Hepatocyte (in vitro differentiated cells): ENCODE data around the gene CHRNA7. TPM values are rescaled to one million over a fixed set of nuclear protein-coding genes. Genes with fewer than 3 reads are reported as not detected.
"Not testable (repeated sequence)": the region's sequence is repeated elsewhere in the genome, so short reads cannot be mapped to it uniquely, and the experiment has no call there.

Experiments
- DNase-seq: peaks from one replicate; pipeline ENCODE4 v3.0.0-alpha.2; 2016; ENCODE audit warnings: low spot score
- H2AFZ ChIP-seq: fragments of 200-600 bp; sonication (generic); 2 replicates; pipeline ENCODE4 v1.6.0; 2016; ENCODE audit warnings: antibody characterized with exemption, mild to moderate bottlenecking
- H3K27ac ChIP-seq: fragments of 200-600 bp; sonication (generic); 2 replicates; pipeline ENCODE4 v1.5.1; 2016; ENCODE audit warnings: mild to moderate bottlenecking
- H3K27me3 ChIP-seq: fragments of 200-600 bp; sonication (generic); 2 replicates; pipeline ENCODE4 v1.6.1; 2016
- H3K36me3 ChIP-seq: fragments of 200-600 bp; sonication (generic); replicated peaks from 2 replicates; pipeline ENCODE4 v1.5.1; 2016; ENCODE audit warnings: low read depth; ENCODE audit not compliant: insufficient read depth
- H3K4me1 ChIP-seq: fragments of 200-600 bp; sonication (generic); 2 replicates; pipeline ENCODE4 v1.5.1; 2016; ENCODE audit warnings: mild to moderate bottlenecking, moderate library complexity; ENCODE audit not compliant: insufficient read depth
- H3K4me2 ChIP-seq: fragments of 200-600 bp; sonication (generic); 2 replicates; pipeline ENCODE4 v1.6.0; 2016
- H3K4me3 ChIP-seq: fragments of 200-600 bp; sonication (generic); 2 replicates; pipeline ENCODE4 v1.5.1; 2016; ENCODE audit warnings: mild to moderate bottlenecking
- H3K79me2 ChIP-seq: fragments of 200-600 bp; sonication (generic); 2 replicates; pipeline ENCODE4 v1.6.0; 2017; ENCODE audit warnings: mild to moderate bottlenecking
- H3K9me2 ChIP-seq: fragments of 200-600 bp; sonication (generic); replicated peaks from 2 replicates; pipeline ENCODE4 v1.6.0; 2017; ENCODE audit warnings: mild to moderate bottlenecking; ENCODE audit not compliant: insufficient read depth
- H3K9me3 ChIP-seq: fragments of 200-600 bp; sonication (generic); 2 replicates; pipeline ENCODE4 v1.5.1; 2016; ENCODE audit warnings: low read depth, mild to moderate bottlenecking
- H4K20me1 ChIP-seq: fragments of 200-600 bp; sonication (generic); 2 replicates; pipeline ENCODE4 v1.6.0; 2016; ENCODE audit warnings: mild to moderate bottlenecking; ENCODE audit not compliant: insufficient read depth, poor library complexity, severe bottlenecking
- WGBS: methylation state at CpG from one replicate; pipeline ENCODE4 v1.1.6; 2016; ENCODE audit warnings: low lambda C conversion rate; ENCODE audit errors: missing lambda C conversion rate; 5-methylcytosine and 5-hydroxymethylcytosine counted together
- polyA plus RNA-seq: library from polyadenylated mRNA; unstranded; fragments of >200 nt; fragmentation: Nextera tagmentation; extraction: Ambion mirVana; gene quantifications from 2 replicates; pipeline ENCODE4 v1.2.1, GENCODE V29; 2016
- total RNA-seq: library from RNA; depleted of rRNA; stranded (reverse); fragments of >200 nt; gene quantifications from 2 replicates; pipeline ENCODE4 v1.2.3, GENCODE V29; 2014

Gene CHRNA7
- total and polyA plus RNA-seq, 2 experiments from 2014 or later: 3.0 to 4.0 TPM

- not testable (repeated sequence) for H2AFZ ChIP-seq, H3K27ac ChIP-seq, H3K36me3 ChIP-seq, H3K79me2 ChIP-seq, H3K27me3 ChIP-seq, H3K4me3 ChIP-seq, DNase-seq, H4K20me1 ChIP-seq, H3K4me1 ChIP-seq, H3K9me2 ChIP-seq, H3K4me2 ChIP-seq, H3K9me3 ChIP-seq
- no CpG with 5 or more reads among the region's 7 CpGs for WGBS
Observed at GRCh38 chr15:32164065-32164464, 133.8 kb downstream of the CHRNA7 start.

- no CpG with 5 or more reads among the region's 1 CpG for WGBS
Observed at GRCh38 chr15:32164747-32165146, 134.4 kb downstream of the CHRNA7 start.

GRCh38 chr15:32165775-32166174 is 135.5 kb downstream of the CHRNA7 start:
- H3K79me2 ChIP-seq, H4K20me1 ChIP-seq, H3K9me3 ChIP-seq, H2AFZ ChIP-seq, H3K36me3 ChIP-seq, H3K9me2 ChIP-seq, DNase-seq, H3K4me2 ChIP-seq, H3K27me3 ChIP-seq, H3K4me3 ChIP-seq, H3K27ac ChIP-seq, H3K4me1 ChIP-seq: not testable (repeated sequence)
- WGBS: 63% methylated on average over 3 of the region's 5 CpGs

More at GRCh38 chr15:32164747-32165146, 134.4 kb downstream of the CHRNA7 start:
- not testable (repeated sequence) for H3K4me3 ChIP-seq, H3K36me3 ChIP-seq, H4K20me1 ChIP-seq, H3K9me2 ChIP-seq, H3K79me2 ChIP-seq, H3K4me1 ChIP-seq, H3K9me3 ChIP-seq, H2AFZ ChIP-seq, DNase-seq, H3K27me3 ChIP-seq, H3K4me2 ChIP-seq, H3K27ac ChIP-seq

- not testable (repeated sequence) for DNase-seq, H3K27me3 ChIP-seq, H3K4me1 ChIP-seq, H3K36me3 ChIP-seq, H3K4me3 ChIP-seq, H3K4me2 ChIP-seq, H3K79me2 ChIP-seq, H3K27ac ChIP-seq, H2AFZ ChIP-seq, H4K20me1 ChIP-seq, H3K9me2 ChIP-seq, H3K9me3 ChIP-seq
- 79% methylated on average over 4 of the region's 4 CpGs for WGBS
Observed at GRCh38 chr15:32166270-32166669, 136.0 kb downstream of the CHRNA7 start.

GRCh38 chr15:32167913-32168312 is 137.6 kb downstream of the CHRNA7 start:
- H3K9me3 ChIP-seq, H3K79me2 ChIP-seq, DNase-seq, H2AFZ ChIP-seq, H4K20me1 ChIP-seq, H3K36me3 ChIP-seq, H3K27ac ChIP-seq, H3K9me2 ChIP-seq, H3K4me3 ChIP-seq, H3K27me3 ChIP-seq, H3K4me2 ChIP-seq, H3K4me1 ChIP-seq: not testable (repeated sequence)
- 94% methylated on average over 7 of the region's 35 CpGs for WGBS

GRCh38 chr15:32180579-32180978 is 150.3 kb downstream of the CHRNA7 start:
- H3K4me3 ChIP-seq: not testable (repeated sequence)
- WGBS: no CpG with 5 or more reads among the region's 5 CpGs

GRCh38 chr15:32193780-32194179 is 163.5 kb downstream of the CHRNA7 start:
- H3K4me3 ChIP-seq, H3K9me3 ChIP-seq, DNase-seq, H3K9me2 ChIP-seq, H4K20me1 ChIP-seq, H3K36me3 ChIP-seq, H3K27ac ChIP-seq, H3K4me1 ChIP-seq, H3K4me2 ChIP-seq, H2AFZ ChIP-seq, H3K27me3 ChIP-seq, H3K79me2 ChIP-seq: not testable (repeated sequence)
- no CpG with 5 or more reads among the region's 4 CpGs for WGBS

More at GRCh38 chr15:32180579-32180978, 150.3 kb downstream of the CHRNA7 start:
- H3K9me3 ChIP-seq, H3K4me2 ChIP-seq, H4K20me1 ChIP-seq, H3K27me3 ChIP-seq, H3K4me1 ChIP-seq, H3K36me3 ChIP-seq, DNase-seq, H3K27ac ChIP-seq, H3K79me2 ChIP-seq, H2AFZ ChIP-seq, H3K9me2 ChIP-seq: not testable (repeated sequence)

GRCh38 chr15:32196206-32196605 is 165.9 kb downstream of the CHRNA7 start:
- H3K9me3 ChIP-seq, H3K27me3 ChIP-seq, H3K4me1 ChIP-seq, H2AFZ ChIP-seq, H3K9me2 ChIP-seq, DNase-seq, H3K27ac ChIP-seq, H3K79me2 ChIP-seq, H3K36me3 ChIP-seq, H3K4me3 ChIP-seq, H4K20me1 ChIP-seq, H3K4me2 ChIP-seq: not testable (repeated sequence)
- WGBS: no CpG with 5 or more reads among the region's 7 CpGs

- H3K4me2 ChIP-seq, H3K36me3 ChIP-seq, H3K27ac ChIP-seq, H2AFZ ChIP-seq, H3K27me3 ChIP-seq, H3K9me3 ChIP-seq, H3K79me2 ChIP-seq, H3K4me3 ChIP-seq, H3K9me2 ChIP-seq, H3K4me1 ChIP-seq, DNase-seq, H4K20me1 ChIP-seq: not testable (repeated sequence)
- WGBS: 86% methylated on average over 4 of the region's 5 CpGs
Observed at GRCh38 chr15:32198938-32199337, 168.6 kb downstream of the CHRNA7 start.
